ENCODE measurements around the gene LHFPL4.

DNA sequence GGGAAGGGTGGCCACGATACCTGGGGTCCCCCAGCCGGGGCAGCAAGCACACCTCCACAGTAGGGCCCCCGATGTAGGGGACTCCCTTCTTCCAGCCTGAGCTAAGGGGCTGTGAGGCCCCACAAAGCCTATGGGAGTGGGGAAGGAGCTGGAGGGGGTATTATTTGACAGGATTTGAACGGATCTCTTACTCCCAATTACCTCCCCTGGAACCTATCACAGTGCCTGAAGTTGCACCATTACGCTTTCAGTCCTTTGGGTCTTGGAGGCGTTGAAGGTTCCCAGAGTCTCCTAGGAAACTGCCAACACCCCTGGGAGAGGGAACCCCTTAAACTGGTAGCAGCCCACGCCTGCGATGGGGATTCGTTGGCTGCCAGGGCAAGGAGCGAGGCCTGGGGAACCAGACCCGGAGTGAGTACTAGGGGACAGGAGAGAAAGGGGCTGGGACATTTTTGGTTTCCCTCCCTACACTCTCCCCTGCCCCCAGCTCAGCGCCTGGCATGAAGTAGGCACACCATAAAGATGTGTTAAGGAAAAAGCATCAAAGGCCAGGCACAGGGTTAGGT, 409 bp upstream of the LHFPL4 start:
- TF ChIP-seq EZH2phosphoT487 (IDR thresholded peaks at IDR 0.05): no peak
- TF ChIP-seq, protein P1, sequence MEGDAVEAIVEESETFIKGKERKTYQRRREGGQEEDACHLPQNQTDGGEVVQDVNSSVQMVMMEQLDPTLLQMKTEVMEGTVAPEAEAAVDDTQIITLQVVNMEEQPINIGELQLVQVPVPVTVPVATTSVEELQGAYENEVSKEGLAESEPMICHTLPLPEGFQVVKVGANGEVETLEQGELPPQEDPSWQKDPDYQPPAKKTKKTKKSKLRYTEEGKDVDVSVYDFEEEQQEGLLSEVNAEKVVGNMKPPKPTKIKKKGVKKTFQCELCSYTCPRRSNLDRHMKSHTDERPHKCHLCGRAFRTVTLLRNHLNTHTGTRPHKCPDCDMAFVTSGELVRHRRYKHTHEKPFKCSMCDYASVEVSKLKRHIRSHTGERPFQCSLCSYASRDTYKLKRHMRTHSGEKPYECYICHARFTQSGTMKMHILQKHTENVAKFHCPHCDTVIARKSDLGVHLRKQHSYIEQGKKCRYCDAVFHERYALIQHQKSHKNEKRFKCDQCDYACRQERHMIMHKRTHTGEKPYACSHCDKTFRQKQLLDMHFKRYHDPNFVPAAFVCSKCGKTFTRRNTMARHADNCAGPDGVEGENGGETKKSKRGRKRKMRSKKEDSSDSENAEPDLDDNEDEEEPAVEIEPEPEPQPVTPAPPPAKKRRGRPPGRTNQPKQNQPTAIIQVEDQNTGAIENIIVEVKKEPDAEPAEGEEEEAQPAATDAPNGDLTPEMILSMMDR (IDR thresholded peaks at IDR 0.05): no peak

All from neural progenitor cell (in vitro differentiated cells).